ENCODE data around the gene UBXN6.

DNA sequence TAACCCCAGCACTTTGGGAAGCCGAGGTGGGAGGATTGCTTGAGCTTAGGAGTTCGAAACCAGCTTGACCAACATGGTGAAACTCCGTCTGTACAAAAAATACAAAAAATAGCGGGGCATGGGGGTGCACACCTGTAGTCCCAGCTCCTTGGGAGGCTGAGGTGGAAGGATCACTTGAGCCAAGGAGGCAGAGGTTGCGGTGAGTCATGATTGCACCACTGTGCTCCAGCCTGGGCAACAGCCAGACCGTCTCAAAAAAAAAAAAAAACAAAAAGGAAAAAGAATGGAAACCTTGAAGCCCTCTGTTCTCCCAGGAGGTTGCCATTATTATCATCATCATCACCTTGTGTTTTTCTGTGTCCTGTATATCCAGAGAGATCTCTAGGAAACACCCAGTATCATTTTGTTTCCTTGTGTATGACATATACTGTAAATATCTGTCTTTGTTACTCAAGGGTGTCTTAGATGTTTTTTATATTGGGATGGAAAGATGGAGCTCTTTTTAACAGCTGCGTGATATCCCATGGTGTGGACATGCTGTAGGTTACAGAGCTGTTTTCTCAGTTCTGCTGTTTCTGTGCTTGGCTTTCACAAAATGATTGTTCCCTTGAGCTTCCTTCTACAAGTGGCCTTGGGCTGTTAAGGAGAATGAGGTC, 43.3 kb downstream of the UBXN6 start:
- TF ChIP-seq, protein P1, sequence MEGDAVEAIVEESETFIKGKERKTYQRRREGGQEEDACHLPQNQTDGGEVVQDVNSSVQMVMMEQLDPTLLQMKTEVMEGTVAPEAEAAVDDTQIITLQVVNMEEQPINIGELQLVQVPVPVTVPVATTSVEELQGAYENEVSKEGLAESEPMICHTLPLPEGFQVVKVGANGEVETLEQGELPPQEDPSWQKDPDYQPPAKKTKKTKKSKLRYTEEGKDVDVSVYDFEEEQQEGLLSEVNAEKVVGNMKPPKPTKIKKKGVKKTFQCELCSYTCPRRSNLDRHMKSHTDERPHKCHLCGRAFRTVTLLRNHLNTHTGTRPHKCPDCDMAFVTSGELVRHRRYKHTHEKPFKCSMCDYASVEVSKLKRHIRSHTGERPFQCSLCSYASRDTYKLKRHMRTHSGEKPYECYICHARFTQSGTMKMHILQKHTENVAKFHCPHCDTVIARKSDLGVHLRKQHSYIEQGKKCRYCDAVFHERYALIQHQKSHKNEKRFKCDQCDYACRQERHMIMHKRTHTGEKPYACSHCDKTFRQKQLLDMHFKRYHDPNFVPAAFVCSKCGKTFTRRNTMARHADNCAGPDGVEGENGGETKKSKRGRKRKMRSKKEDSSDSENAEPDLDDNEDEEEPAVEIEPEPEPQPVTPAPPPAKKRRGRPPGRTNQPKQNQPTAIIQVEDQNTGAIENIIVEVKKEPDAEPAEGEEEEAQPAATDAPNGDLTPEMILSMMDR (IDR thresholded peaks at IDR 0.05; ENCODE audit: borderline replicate concordance, extremely low read depth, low read length, poor library complexity, severe bottlenecking) = no peak
- TF ChIP-seq EZH2 (IDR thresholded peaks at IDR 0.05; ENCODE audit: borderline replicate concordance, low read depth, low read length, severe bottlenecking) = no peak

Measured in DND-41 (cell line).